Epithelial cell of prostate (primary cell): ENCODE results near the gene TP53AIP1.

ENCODE experiments used
- DNase-seq: peaks from one replicate; pipeline ENCODE4 v3.0.0-alpha.2; 2011; ENCODE audit warnings: low read depth, low spot score
- H3K27ac ChIP-seq: fragments of 450-650 bp; 2 replicates; pipeline ENCODE4 v1.5.1; 2017; ENCODE audit warnings: mild to moderate bottlenecking

Gene TP53AIP1

GRCh38 chr11:128946648-128947047 is 4.0 kb upstream of the TP53AIP1 start:
- no peak for DNase-seq
- H3K27ac ChIP-seq: no peak overlapping the region

GRCh38 chr11:128943428-128943976 is 831 bp upstream of the TP53AIP1 start:
- no peak for DNase-seq
- H3K27ac ChIP-seq: no peak overlapping the region

GRCh38 chr11:128942272-128942612 is 429 bp downstream of the TP53AIP1 start:
- no peak for DNase-seq
- H3K27ac ChIP-seq: peak overlapping the region; percentile 93

GRCh38 chr11:128941573-128942271 is 949 bp downstream of the TP53AIP1 start:
- H3K27ac ChIP-seq: peak overlapping the region; percentile 93
- DNase-seq: peak; percentile 54

GRCh38 chr11:128941110-128941509 is 1.6 kb downstream of the TP53AIP1 start:
- peak overlapping the region; percentile 93 for H3K27ac ChIP-seq
- no peak for DNase-seq

GRCh38 chr11:128940603-128941002 is 2.1 kb downstream of the TP53AIP1 start:
- H3K27ac ChIP-seq: peak overlapping the region; percentile 93
- peak; percentile 29 for DNase-seq

GRCh38 chr11:128940156-128940555 is 2.5 kb downstream of the TP53AIP1 start:
- H3K27ac ChIP-seq: peak overlapping the region; percentile 93
- peak; percentile 39 for DNase-seq

- DNase-seq: no peak
- peak overlapping the region; percentile 93 for H3K27ac ChIP-seq
These were observed 3.1 kb downstream of the TP53AIP1 start for GRCh38 chr11:128939591-128939990.

GRCh38 chr11:128938156-128938885 is 4.3 kb downstream of the TP53AIP1 start:
- no peak for DNase-seq
- no peak overlapping the region for H3K27ac ChIP-seq

- no peak for DNase-seq
- no peak overlapping the region for H3K27ac ChIP-seq
These were observed 5.2 kb downstream of the TP53AIP1 start for GRCh38 chr11:128937480-128937879.

- DNase-seq: no peak
- H3K27ac ChIP-seq: no peak overlapping the region
These were observed 5.9 kb downstream of the TP53AIP1 start for GRCh38 chr11:128936606-128937251.

GRCh38 chr11:128934926-128935325 is 7.7 kb downstream of the TP53AIP1 start:
- no peak for DNase-seq
- no peak overlapping the region for H3K27ac ChIP-seq

GRCh38 chr11:128934351-128934750 is 8.3 kb downstream of the TP53AIP1 start:
- H3K27ac ChIP-seq: no peak overlapping the region

GRCh38 chr11:128933481-128934178 is 9.0 kb downstream of the TP53AIP1 start:
- DNase-seq: no peak

More at GRCh38 chr11:128934351-128934750, 8.3 kb downstream of the TP53AIP1 start:
- DNase-seq: no peak

GRCh38 chr11:128931668-128932067 is 11.0 kb downstream of the TP53AIP1 start:
- DNase-seq: no peak
- no peak overlapping the region for H3K27ac ChIP-seq

More at GRCh38 chr11:128933481-128934178, 9.0 kb downstream of the TP53AIP1 start:
- no peak overlapping the region for H3K27ac ChIP-seq

GRCh38 chr11:128931066-128931465 is 11.6 kb downstream of the TP53AIP1 start:
- DNase-seq: no peak
- H3K27ac ChIP-seq: no peak overlapping the region

- H3K27ac ChIP-seq: no peak overlapping the region
- DNase-seq: no peak
These were observed 12.7 kb downstream of the TP53AIP1 start for GRCh38 chr11:128929991-128930390.

- no peak overlapping the region for H3K27ac ChIP-seq
- no peak for DNase-seq
These were observed 13.2 kb downstream of the TP53AIP1 start for GRCh38 chr11:128929468-128929867.

GRCh38 chr11:128928400-128928799 is 14.3 kb downstream of the TP53AIP1 start:
- no peak overlapping the region for H3K27ac ChIP-seq
- no peak for DNase-seq

- no peak overlapping the region for H3K27ac ChIP-seq
- no peak for DNase-seq
These were observed 14.9 kb downstream of the TP53AIP1 start for GRCh38 chr11:128927683-128928336.
